Measurements from ENCODE around the gene SFMBT2.
"Not testable (repeated sequence)": the region's sequence is repeated elsewhere in the genome, so short reads cannot be mapped to it uniquely, and the experiment has no call there.

Gene SFMBT2

GRCh38 chr10:7406712-7407333 is 4.0 kb downstream of the SFMBT2 start:
- H3K4me3 Mint-ChIP-seq: peak overlapping the region; percentile 98
- peaks cover 23% of the 10 kb centered on the region for H3K36me3 Mint-ChIP-seq (ENCODE audit: insufficient read depth)
- no peaks in the 10 kb centered on the region for H3K9me3 Mint-ChIP-seq
- no peaks in the 10 kb centered on the region for H3K27me3 Mint-ChIP-seq
- ATAC-seq (replicated peaks; ENCODE audit: extremely low read depth, poor library complexity, severe bottlenecking) (no peak), DNase-seq (ENCODE audit: low spot score in 2 of 2) (no peak)
- no peak overlapping the region for H3K27ac Mint-ChIP-seq (ENCODE audit: low read depth)
- peaks cover 74% of the 10 kb centered on the region for H3K4me1 Mint-ChIP-seq

GRCh38 chr10:7405637-7406036 is 5.2 kb downstream of the SFMBT2 start:
- ATAC-seq (replicated peaks; ENCODE audit: extremely low read depth, poor library complexity, severe bottlenecking) (no peak), DNase-seq (ENCODE audit: low spot score in 2 of 2) (no peak)
- Mint-ChIP-seq H3K36me3 (ENCODE audit: insufficient read depth) (peaks cover 15% of the 10 kb centered on the region), H3K4me1 (peaks cover 73% of the 10 kb centered on the region), H3K9me3 (no peaks in the 10 kb centered on the region), H3K27ac (ENCODE audit: low read depth) (peak overlapping the region; percentile 65), H3K4me3 (no peak overlapping the region), H3K27me3 (no peaks in the 10 kb centered on the region)

GRCh38 chr10:7403620-7404019 is 7.2 kb downstream of the SFMBT2 start:
- no peak for ATAC-seq (replicated peaks; ENCODE audit: extremely low read depth, poor library complexity, severe bottlenecking)
- Mint-ChIP-seq H3K9me3 (no peaks in the 10 kb centered on the region), H3K27me3 (no peaks in the 10 kb centered on the region), H3K36me3 (ENCODE audit: insufficient read depth) (peaks cover 3% of the 10 kb centered on the region), H3K27ac (ENCODE audit: low read depth) (no peak overlapping the region), H3K4me3 (no peak overlapping the region), H3K4me1 (peaks cover 71% of the 10 kb centered on the region)
- DNase-seq (ENCODE audit: low spot score in 2 of 2): no peak

GRCh38 chr10:7401782-7402181 is 9.1 kb downstream of the SFMBT2 start:
- ATAC-seq (replicated peaks; ENCODE audit: extremely low read depth, poor library complexity, severe bottlenecking) (no peak), DNase-seq (ENCODE audit: low spot score in 2 of 2) (no peak)
- Mint-ChIP-seq H3K27me3 (no peaks in the 10 kb centered on the region), H3K36me3 (ENCODE audit: insufficient read depth) (peaks cover 3% of the 10 kb centered on the region), H3K27ac (ENCODE audit: low read depth) (no peak overlapping the region), H3K4me1 (peaks cover 76% of the 10 kb centered on the region), H3K4me3 (no peak overlapping the region), H3K9me3 (no peaks in the 10 kb centered on the region)

GRCh38 chr10:7401156-7401555 is 9.7 kb downstream of the SFMBT2 start:
- Mint-ChIP-seq H3K27ac (ENCODE audit: low read depth) (no peak overlapping the region), H3K4me3 (no peak overlapping the region), H3K36me3 (ENCODE audit: insufficient read depth) (peaks cover 3% of the 10 kb centered on the region), H3K27me3 (no peaks in the 10 kb centered on the region), H3K4me1 (peaks cover 75% of the 10 kb centered on the region), H3K9me3 (no peaks in the 10 kb centered on the region)
- ATAC-seq (replicated peaks; ENCODE audit: extremely low read depth, poor library complexity, severe bottlenecking) (no peak), DNase-seq (ENCODE audit: low spot score in 2 of 2) (no peak)

GRCh38 chr10:7400068-7400715 is 10.6 kb downstream of the SFMBT2 start:
- DNase-seq (ENCODE audit: low spot score in 2 of 2): no peak
- peaks cover 75% of the 10 kb centered on the region for H3K4me1 Mint-ChIP-seq
- H3K27ac Mint-ChIP-seq (ENCODE audit: low read depth): no peak overlapping the region
- H3K9me3 Mint-ChIP-seq: no peaks in the 10 kb centered on the region
- no peak for ATAC-seq (replicated peaks; ENCODE audit: extremely low read depth, poor library complexity, severe bottlenecking)
- no peak overlapping the region for H3K4me3 Mint-ChIP-seq
- no peaks in the 10 kb centered on the region for H3K27me3 Mint-ChIP-seq
- H3K36me3 Mint-ChIP-seq (ENCODE audit: insufficient read depth): peaks cover 3% of the 10 kb centered on the region

- no peak overlapping the region for H3K27ac Mint-ChIP-seq (ENCODE audit: low read depth)
- H3K4me1 Mint-ChIP-seq: peaks cover 73% of the 10 kb centered on the region
- no peak overlapping the region for H3K4me3 Mint-ChIP-seq
- DNase-seq (ENCODE audit: low spot score in 2 of 2) (no peak), ATAC-seq (replicated peaks; ENCODE audit: extremely low read depth, poor library complexity, severe bottlenecking) (no peak)
- peaks cover 3% of the 10 kb centered on the region for H3K36me3 Mint-ChIP-seq (ENCODE audit: insufficient read depth)
- no peaks in the 10 kb centered on the region for H3K9me3 Mint-ChIP-seq
- no peaks in the 10 kb centered on the region for H3K27me3 Mint-ChIP-seq
Measured at GRCh38 chr10:7399533-7399932, 11.3 kb downstream of the SFMBT2 start.

- no peak overlapping the region for H3K27ac Mint-ChIP-seq (ENCODE audit: low read depth)
- H3K27me3 Mint-ChIP-seq: no peaks in the 10 kb centered on the region
- no peak overlapping the region for H3K4me3 Mint-ChIP-seq
- peaks cover 71% of the 10 kb centered on the region for H3K4me1 Mint-ChIP-seq
- H3K36me3 Mint-ChIP-seq (ENCODE audit: insufficient read depth): peaks cover 6% of the 10 kb centered on the region
- no peaks in the 10 kb centered on the region for H3K9me3 Mint-ChIP-seq
- DNase-seq (ENCODE audit: low spot score in 2 of 2): no peak
- no peak for ATAC-seq (replicated peaks; ENCODE audit: extremely low read depth, poor library complexity, severe bottlenecking)
Measured at GRCh38 chr10:7397049-7398035, 13.5 kb downstream of the SFMBT2 start.

GRCh38 chr10:7392301-7392700 is 18.5 kb downstream of the SFMBT2 start:
- not testable (repeated sequence) for H3K36me3 Mint-ChIP-seq (ENCODE audit: insufficient read depth)

GRCh38 chr10:7391748-7392147 is 19.1 kb downstream of the SFMBT2 start:
- Mint-ChIP-seq H3K36me3 (ENCODE audit: insufficient read depth) (peaks cover 9% of the 10 kb centered on the region), H3K4me1 (peaks cover 63% of the 10 kb centered on the region), H3K4me3 (no peak overlapping the region), H3K9me3 (no peaks in the 10 kb centered on the region), H3K27ac (ENCODE audit: low read depth) (no peak overlapping the region), H3K27me3 (no peaks in the 10 kb centered on the region)
- DNase-seq (ENCODE audit: low spot score in 2 of 2): no peak
- no peak for ATAC-seq (replicated peaks; ENCODE audit: extremely low read depth, poor library complexity, severe bottlenecking)

More at GRCh38 chr10:7392301-7392700, 18.5 kb downstream of the SFMBT2 start:
- not testable (repeated sequence) for H3K9me3 Mint-ChIP-seq; H3K27me3 Mint-ChIP-seq; DNase-seq (ENCODE audit: low spot score in 2 of 2); ATAC-seq (replicated peaks; ENCODE audit: extremely low read depth, poor library complexity, severe bottlenecking); H3K4me3 Mint-ChIP-seq
- peaks cover 63% of the 10 kb centered on the region for H3K4me1 Mint-ChIP-seq
- H3K27ac Mint-ChIP-seq (ENCODE audit: low read depth): peak overlapping the region; percentile 42

GRCh38 chr10:7390689-7391110 is 20.1 kb downstream of the SFMBT2 start:
- not testable (repeated sequence) for ATAC-seq (replicated peaks; ENCODE audit: extremely low read depth, poor library complexity, severe bottlenecking); H3K27ac Mint-ChIP-seq (ENCODE audit: low read depth); H3K4me3 Mint-ChIP-seq; H3K27me3 Mint-ChIP-seq; DNase-seq (ENCODE audit: low spot score in 2 of 2); H3K9me3 Mint-ChIP-seq; H3K36me3 Mint-ChIP-seq (ENCODE audit: insufficient read depth)
- peaks cover 53% of the 10 kb centered on the region for H3K4me1 Mint-ChIP-seq

GRCh38 chr10:7389844-7390243 is 21.0 kb downstream of the SFMBT2 start:
- DNase-seq (ENCODE audit: low spot score in 2 of 2) (no peak), ATAC-seq (replicated peaks; ENCODE audit: extremely low read depth, poor library complexity, severe bottlenecking) (no peak)
- H3K4me3 Mint-ChIP-seq: peak overlapping the region; percentile 50
- H3K9me3 Mint-ChIP-seq: no peaks in the 10 kb centered on the region
- peaks cover 53% of the 10 kb centered on the region for H3K4me1 Mint-ChIP-seq
- H3K27me3 Mint-ChIP-seq: no peaks in the 10 kb centered on the region
- H3K36me3 Mint-ChIP-seq (ENCODE audit: insufficient read depth): peaks cover 9% of the 10 kb centered on the region
- peak overlapping the region; percentile 59 for H3K27ac Mint-ChIP-seq (ENCODE audit: low read depth)

Data from central memory CD8-positive, alpha-beta T cell (primary cell).